Endothelial cell (in vitro differentiated cells): ENCODE results near the gene MORC3. TPM values are rescaled to one million over a fixed set of nuclear protein-coding genes. Genes with fewer than 3 reads are reported as not detected.
"Not testable (repeated sequence)": the region's sequence is repeated elsewhere in the genome, so short reads cannot be mapped to it uniquely, and the experiment has no call there.

ENCODE experiments used
- DNase-seq: peaks from one replicate; pipeline ENCODE4 v3.0.0; 2021; ENCODE audit warnings: low spot score
- H3K27ac Mint-ChIP-seq: one replicate; pipeline ENCODE4 v1.8.0; 2021; ENCODE audit warnings: mixed read lengths, inconsistent platforms; ENCODE audit not compliant: unreplicated experiment
- H3K27me3 Mint-ChIP-seq: one replicate; pipeline ENCODE4 v1.8.0; 2021; ENCODE audit warnings: mild to moderate bottlenecking, moderate library complexity, mixed read lengths, inconsistent platforms; ENCODE audit not compliant: unreplicated experiment
- H3K36me3 Mint-ChIP-seq: one replicate; pipeline ENCODE4 v1.8.0; 2021; ENCODE audit warnings: mild to moderate bottlenecking, low read depth, mixed read lengths, inconsistent platforms; ENCODE audit not compliant: unreplicated experiment
- H3K4me1 Mint-ChIP-seq: one replicate; pipeline ENCODE4 v1.8.0; 2021; ENCODE audit warnings: mild to moderate bottlenecking, mixed read lengths, inconsistent platforms; ENCODE audit not compliant: unreplicated experiment
- H3K4me3 Mint-ChIP-seq: one replicate; pipeline ENCODE4 v1.8.0; 2021; ENCODE audit warnings: mild to moderate bottlenecking, mixed read lengths, inconsistent platforms; ENCODE audit not compliant: unreplicated experiment
- H3K9me3 Mint-ChIP-seq: one replicate; pipeline ENCODE4 v1.8.0; 2021; ENCODE audit warnings: mixed read lengths, inconsistent platforms; ENCODE audit not compliant: unreplicated experiment
- CTCF ChIP-seq: fragments of 200-600 bp; sonication (generic); IDR thresholded peaks from one replicate; pipeline ENCODE4 v1.5.0; 2021; ENCODE audit warnings: antibody characterized with exemption; ENCODE audit not compliant: unreplicated experiment
- total RNA-seq: library from RNA; stranded (reverse); fragmentation: NEBNext Ultra II Directional; extraction: Animal tissue kit (Norgen Biotek cat#: 25700); gene quantifications from one replicate; pipeline ENCODE4 v1.2.1, GENCODE V29; 2021; ENCODE audit not compliant: unreplicated experiment

MORC3 gene
- total RNA-seq, 1 donor from 2014 or later, result 43.0 TPM

- Mint-ChIP-seq H3K36me3 (peaks cover 18% of the 10 kb centered on the region), H3K9me3 (no peaks in the 10 kb centered on the region), H3K27me3 (no peaks in the 10 kb centered on the region), H3K4me3 (peak overlapping the region; percentile 12), H3K27ac (no peak overlapping the region), H3K4me1 (no peaks in the 10 kb centered on the region)
- no peak for DNase-seq
- TF ChIP-seq CTCF, result no peak
Observed at GRCh38 chr21:36377391-36377842, 57.4 kb downstream of the MORC3 start.

- Mint-ChIP-seq H3K27ac (no peak overlapping the region), H3K36me3 (peaks cover 13% of the 10 kb centered on the region), H3K4me3 (no peak overlapping the region), H3K4me1 (no peaks in the 10 kb centered on the region), H3K9me3 (no peaks in the 10 kb centered on the region), H3K27me3 (no peaks in the 10 kb centered on the region)
- DNase-seq, result no peak
- TF ChIP-seq CTCF, result no peak
Observed at GRCh38 chr21:36379251-36379650, 59.3 kb downstream of the MORC3 start.

GRCh38 chr21:36381841-36382589 lies 62.0 kb downstream of the MORC3 start:
- no peaks in the 10 kb centered on the region for H3K4me1 Mint-ChIP-seq
- no peak for DNase-seq
- H3K27me3 Mint-ChIP-seq, result peaks cover 3% of the 10 kb centered on the region
- no peaks in the 10 kb centered on the region for H3K9me3 Mint-ChIP-seq
- peaks cover 13% of the 10 kb centered on the region for H3K36me3 Mint-ChIP-seq
- H3K27ac Mint-ChIP-seq, result no peak overlapping the region
- no peak overlapping the region for H3K4me3 Mint-ChIP-seq
- TF ChIP-seq CTCF, result no peak

GRCh38 chr21:36382722-36383121 lies 62.7 kb downstream of the MORC3 start:
- not testable (repeated sequence) for H3K27ac Mint-ChIP-seq, DNase-seq, H3K4me1 Mint-ChIP-seq, H3K36me3 Mint-ChIP-seq, H3K27me3 Mint-ChIP-seq, H3K9me3 Mint-ChIP-seq, H3K4me3 Mint-ChIP-seq

GRCh38 chr21:36384885-36385232 lies 64.9 kb downstream of the MORC3 start:
- Mint-ChIP-seq H3K4me1 (no peaks in the 10 kb centered on the region), H3K27ac (no peak overlapping the region), H3K4me3 (no peak overlapping the region), H3K9me3 (no peaks in the 10 kb centered on the region), H3K36me3 (no peaks in the 10 kb centered on the region), H3K27me3 (peaks cover 7% of the 10 kb centered on the region)
- no peak for TF ChIP-seq CTCF
- no peak for DNase-seq
